ENCODE data around the gene SV2C. TPM values are rescaled to one million over a fixed set of nuclear protein-coding genes. Genes with fewer than 3 reads are reported as not detected.

The SV2C gene
- total RNA-seq, 1 donor from 2014 or later, result 0.18 TPM

GRCh38 chr5:76111477-76112174 is 28.4 kb downstream of the SV2C start:
- Mint-ChIP-seq H3K9me3 (no peaks in the 10 kb centered on the region), H3K4me1 (no peaks in the 10 kb centered on the region), H3K36me3 (no peaks in the 10 kb centered on the region), H3K27ac (no peak overlapping the region), H3K27me3 (ENCODE audit: low read depth) (peaks cover 73% of the 10 kb centered on the region), H3K4me3 (no peak overlapping the region)
- DNase-seq (ENCODE audit: low spot score in 2 of 2, unreplicated experiment in 2 of 2), result no peak
- TF ChIP-seq, protein P1, sequence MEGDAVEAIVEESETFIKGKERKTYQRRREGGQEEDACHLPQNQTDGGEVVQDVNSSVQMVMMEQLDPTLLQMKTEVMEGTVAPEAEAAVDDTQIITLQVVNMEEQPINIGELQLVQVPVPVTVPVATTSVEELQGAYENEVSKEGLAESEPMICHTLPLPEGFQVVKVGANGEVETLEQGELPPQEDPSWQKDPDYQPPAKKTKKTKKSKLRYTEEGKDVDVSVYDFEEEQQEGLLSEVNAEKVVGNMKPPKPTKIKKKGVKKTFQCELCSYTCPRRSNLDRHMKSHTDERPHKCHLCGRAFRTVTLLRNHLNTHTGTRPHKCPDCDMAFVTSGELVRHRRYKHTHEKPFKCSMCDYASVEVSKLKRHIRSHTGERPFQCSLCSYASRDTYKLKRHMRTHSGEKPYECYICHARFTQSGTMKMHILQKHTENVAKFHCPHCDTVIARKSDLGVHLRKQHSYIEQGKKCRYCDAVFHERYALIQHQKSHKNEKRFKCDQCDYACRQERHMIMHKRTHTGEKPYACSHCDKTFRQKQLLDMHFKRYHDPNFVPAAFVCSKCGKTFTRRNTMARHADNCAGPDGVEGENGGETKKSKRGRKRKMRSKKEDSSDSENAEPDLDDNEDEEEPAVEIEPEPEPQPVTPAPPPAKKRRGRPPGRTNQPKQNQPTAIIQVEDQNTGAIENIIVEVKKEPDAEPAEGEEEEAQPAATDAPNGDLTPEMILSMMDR (IDR thresholded peaks at IDR 0.05; ENCODE audit: unreplicated experiment), result no peak

- no peaks in the 10 kb centered on the region for H3K4me1 Mint-ChIP-seq
- H3K9me3 Mint-ChIP-seq, result peaks cover 5% of the 10 kb centered on the region
- TF ChIP-seq, protein P1 (IDR thresholded peaks at IDR 0.05; ENCODE audit: unreplicated experiment), result no peak
- H3K36me3 Mint-ChIP-seq, result no peaks in the 10 kb centered on the region
- no peak for DNase-seq (ENCODE audit: low spot score in 2 of 2, unreplicated experiment in 2 of 2)
- peaks cover 73% of the 10 kb centered on the region for H3K27me3 Mint-ChIP-seq (ENCODE audit: low read depth)
- H3K27ac Mint-ChIP-seq, result no peak overlapping the region
- no peak overlapping the region for H3K4me3 Mint-ChIP-seq
These were observed 29.9 kb downstream of the SV2C start for GRCh38 chr5:76113103-76113502.

DNA sequence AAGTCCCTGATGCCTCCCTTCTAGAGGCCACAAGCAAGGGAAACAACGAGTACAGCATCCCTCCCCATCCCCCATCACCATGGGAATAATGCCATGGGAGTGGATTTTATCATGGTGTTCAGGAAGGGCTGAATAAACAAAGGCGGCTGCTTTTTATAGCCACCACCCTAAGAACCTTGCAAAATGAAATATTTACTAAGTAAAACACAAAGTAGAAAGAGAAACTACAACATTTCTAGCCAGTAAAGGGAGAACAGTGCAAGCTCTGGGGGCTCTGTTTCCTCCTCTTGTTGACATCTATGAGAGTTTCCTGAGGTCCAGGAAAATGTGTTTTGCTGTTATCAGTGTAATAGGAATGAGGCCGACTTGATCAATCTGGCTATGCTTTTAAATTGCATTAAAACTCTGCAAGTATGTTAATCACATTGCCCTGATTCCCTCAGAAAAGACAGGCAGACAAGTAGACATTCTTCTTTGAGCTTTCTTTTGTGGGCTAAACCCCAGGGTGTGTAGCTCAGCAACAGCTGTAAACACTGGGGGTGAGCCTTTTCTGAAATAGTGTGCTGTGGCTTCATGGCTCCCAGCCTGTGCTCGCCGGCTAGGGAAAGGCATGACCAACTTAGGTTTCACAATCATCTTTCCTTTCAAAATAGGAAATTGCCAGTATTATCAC is 31.1 kb downstream of the SV2C start:
- Mint-ChIP-seq H3K36me3 (no peaks in the 10 kb centered on the region), H3K27ac (no peak overlapping the region), H3K4me1 (peaks cover 5% of the 10 kb centered on the region), H3K9me3 (peaks cover 7% of the 10 kb centered on the region), H3K27me3 (ENCODE audit: low read depth) (peaks cover 64% of the 10 kb centered on the region), H3K4me3 (no peak overlapping the region)
- TF ChIP-seq, protein P1 (IDR thresholded peaks at IDR 0.05; ENCODE audit: unreplicated experiment), result no peak
- no peak for DNase-seq (ENCODE audit: low spot score in 2 of 2, unreplicated experiment in 2 of 2)

GRCh38 chr5:76125346-76125745 is 42.2 kb downstream of the SV2C start:
- Mint-ChIP-seq H3K9me3 (no peaks in the 10 kb centered on the region), H3K27ac (no peak overlapping the region), H3K36me3 (no peaks in the 10 kb centered on the region), H3K4me1 (no peaks in the 10 kb centered on the region), H3K27me3 (ENCODE audit: low read depth) (peaks cover 45% of the 10 kb centered on the region), H3K4me3 (no peak overlapping the region)
- DNase-seq (ENCODE audit: low spot score in 2 of 2, unreplicated experiment in 2 of 2), result no peak
- TF ChIP-seq, protein P1 (IDR thresholded peaks at IDR 0.05; ENCODE audit: unreplicated experiment), result no peak

GRCh38 chr5:76125888-76126287 is 42.7 kb downstream of the SV2C start:
- DNase-seq (ENCODE audit: low spot score in 2 of 2, unreplicated experiment in 2 of 2), result no peak
- Mint-ChIP-seq H3K36me3 (no peaks in the 10 kb centered on the region), H3K27me3 (ENCODE audit: low read depth) (peaks cover 48% of the 10 kb centered on the region), H3K9me3 (no peaks in the 10 kb centered on the region), H3K4me3 (no peak overlapping the region), H3K27ac (no peak overlapping the region), H3K4me1 (no peaks in the 10 kb centered on the region)
- TF ChIP-seq, protein P1 (IDR thresholded peaks at IDR 0.05; ENCODE audit: unreplicated experiment), result no peak
